HG02885 (cell line): ENCODE results near the gene AMER1.

Experiments used
- ATAC-seq: cut with Tn5 transposase; IDR thresholded peaks from one replicate; pipeline ENCODE4 v1.9.1; 2021; ENCODE audit warnings: mild to moderate bottlenecking; ENCODE audit not compliant: unreplicated experiment, poor library complexity

AMER1 gene

DNA sequence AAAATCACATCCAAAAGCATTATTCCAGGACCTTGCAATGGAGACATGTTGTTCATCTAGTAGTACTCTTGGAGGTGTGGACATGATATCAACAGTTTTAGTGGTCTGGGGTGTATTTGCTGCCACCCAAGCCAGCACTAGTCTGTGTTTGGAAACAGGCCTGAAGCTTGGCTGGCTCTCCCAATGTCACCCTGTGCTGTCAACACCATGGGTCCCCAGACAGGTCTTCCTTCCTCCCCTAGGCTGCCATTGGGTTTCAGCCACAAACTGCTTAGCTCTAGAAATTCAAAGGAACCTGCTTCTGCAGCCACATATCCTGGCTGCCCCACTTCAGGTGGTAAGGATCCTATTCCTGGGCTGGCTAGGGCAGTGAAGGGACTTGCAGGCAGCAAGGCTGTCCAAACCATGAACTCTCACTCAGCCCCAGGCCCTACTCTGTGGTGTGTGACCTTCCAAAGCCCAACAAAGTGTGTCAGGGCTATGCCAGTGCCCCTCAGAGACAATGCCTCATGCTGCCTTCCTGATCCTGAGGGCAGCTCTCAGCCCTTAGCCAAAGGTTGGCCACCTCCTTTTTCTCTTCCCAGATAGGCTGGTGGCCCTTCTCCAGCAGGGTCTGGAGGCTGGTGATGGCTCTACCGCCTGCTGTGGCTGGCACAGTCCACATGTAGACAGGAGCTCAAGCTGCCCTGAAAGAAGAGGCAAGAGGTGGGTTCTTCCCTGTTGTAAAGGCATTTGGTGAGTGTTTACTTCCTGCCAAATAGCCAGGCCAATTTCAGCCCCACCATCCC, 18.3 kb downstream of the AMER1 start:
- ATAC-seq, result no peak

- no peak for ATAC-seq
Observed at GRCh38 chrX:64184396-64184795, 21.1 kb downstream of the AMER1 start.

- ATAC-seq, result no peak
Observed at GRCh38 chrX:64182208-64182607, 23.3 kb downstream of the AMER1 start.

- no peak for ATAC-seq
Observed at GRCh38 chrX:64176876-64177275, 28.6 kb downstream of the AMER1 start.

DNA sequence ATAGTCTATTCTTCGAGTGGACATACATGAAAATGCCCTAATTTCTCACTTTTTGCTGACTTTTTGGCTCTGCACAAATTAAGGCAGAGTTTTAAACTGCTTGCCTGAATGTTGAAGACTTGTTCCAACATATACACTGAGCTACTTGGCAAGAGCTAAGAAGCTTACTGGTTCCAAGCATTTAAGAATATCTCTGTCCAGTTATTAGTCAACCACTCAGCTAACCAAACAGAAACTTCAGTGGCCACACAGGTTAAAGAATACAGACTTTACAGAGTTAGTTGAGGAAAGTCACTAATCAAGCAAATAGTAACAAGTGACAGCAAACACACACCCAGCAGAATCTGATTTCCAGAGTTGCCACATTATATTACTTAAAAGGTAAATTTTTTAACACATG, 35.5 kb downstream of the AMER1 start:
- ATAC-seq, result no peak

GRCh38 chrX:64152857-64153256, 52.7 kb downstream of the AMER1 start:
- ATAC-seq, result no peak

GRCh38 chrX:64151911-64152310, 53.6 kb downstream of the AMER1 start:
- ATAC-seq, result no peak

DNA sequence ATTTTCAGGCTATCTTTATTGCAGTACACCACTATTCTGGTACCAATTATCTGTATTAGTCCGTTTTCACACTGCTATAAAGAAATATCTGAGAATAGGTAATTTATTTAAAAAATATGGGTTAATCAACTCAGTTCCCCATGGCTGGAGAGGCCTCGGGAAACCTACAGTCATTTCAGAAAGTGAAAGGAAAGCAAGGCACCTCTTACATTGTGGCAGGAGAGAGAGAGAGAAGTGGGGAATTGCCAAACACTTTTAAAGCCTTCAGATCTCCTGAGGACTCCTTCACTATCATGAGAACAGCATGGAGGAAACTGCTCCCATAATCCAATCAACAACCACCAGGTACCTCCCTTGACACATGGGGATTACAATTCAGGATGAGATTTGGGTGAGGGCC, 54.7 kb downstream of the AMER1 start:
- ATAC-seq, result no peak
